ENCODE data around the gene TMEM187. TPM values are rescaled to one million over a fixed set of nuclear protein-coding genes. Genes with fewer than 3 reads are reported as not detected.

Gene TMEM187
- total RNA-seq, 1 donor from 2014 or later, result 7.1 TPM

DNA sequence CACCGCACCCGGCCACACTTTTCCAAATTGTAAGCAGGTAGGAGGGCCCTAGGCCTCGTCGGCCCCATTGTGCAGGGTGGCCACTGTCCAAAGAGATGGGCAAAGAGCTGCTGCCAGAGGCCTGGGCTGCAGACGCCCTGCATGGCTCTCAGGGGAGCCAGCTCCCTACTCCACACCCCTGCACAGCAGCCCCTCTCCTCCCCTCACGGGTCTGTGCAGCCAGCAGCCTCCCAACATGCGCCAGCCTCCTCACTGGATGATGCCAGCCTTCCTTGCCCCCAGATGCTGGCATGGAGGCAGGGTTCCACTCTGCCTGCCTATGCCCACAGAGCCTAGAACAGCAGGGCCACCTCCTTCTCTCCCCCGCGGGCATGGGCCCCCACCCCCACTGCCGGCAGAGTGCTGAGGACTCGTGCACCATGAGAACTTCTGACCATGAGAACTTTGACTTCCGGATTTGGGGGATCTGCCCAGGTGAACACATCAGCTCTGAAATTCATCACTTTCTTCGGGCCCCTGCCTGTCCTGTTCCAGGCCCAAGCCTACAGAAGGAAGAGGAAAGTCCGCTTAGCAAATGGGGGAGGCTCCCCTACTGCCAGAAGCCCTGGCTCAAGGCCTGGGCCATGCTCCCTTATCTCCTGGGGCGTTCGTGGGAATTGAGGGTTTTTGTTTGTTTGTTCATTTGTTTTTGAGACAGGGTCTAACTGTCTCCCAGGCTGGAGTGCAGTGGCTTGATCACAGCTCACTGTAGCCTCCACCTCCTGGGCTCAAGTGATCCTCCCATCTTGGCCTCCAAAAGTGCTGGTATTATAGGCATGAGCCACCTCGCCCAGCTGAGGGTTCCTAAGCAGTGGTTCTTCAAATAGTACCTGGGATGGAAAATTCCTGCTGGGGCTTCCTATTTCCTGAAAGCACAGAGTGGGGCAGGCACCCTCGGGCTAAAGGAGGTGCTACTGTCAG is 39.1 kb downstream of the TMEM187 start:
- DNase-seq (no peak), ATAC-seq (ENCODE audit: poor library complexity) (no peak)
- intact Hi-C loops (cut with DNase I), result no loop called here

DNA sequence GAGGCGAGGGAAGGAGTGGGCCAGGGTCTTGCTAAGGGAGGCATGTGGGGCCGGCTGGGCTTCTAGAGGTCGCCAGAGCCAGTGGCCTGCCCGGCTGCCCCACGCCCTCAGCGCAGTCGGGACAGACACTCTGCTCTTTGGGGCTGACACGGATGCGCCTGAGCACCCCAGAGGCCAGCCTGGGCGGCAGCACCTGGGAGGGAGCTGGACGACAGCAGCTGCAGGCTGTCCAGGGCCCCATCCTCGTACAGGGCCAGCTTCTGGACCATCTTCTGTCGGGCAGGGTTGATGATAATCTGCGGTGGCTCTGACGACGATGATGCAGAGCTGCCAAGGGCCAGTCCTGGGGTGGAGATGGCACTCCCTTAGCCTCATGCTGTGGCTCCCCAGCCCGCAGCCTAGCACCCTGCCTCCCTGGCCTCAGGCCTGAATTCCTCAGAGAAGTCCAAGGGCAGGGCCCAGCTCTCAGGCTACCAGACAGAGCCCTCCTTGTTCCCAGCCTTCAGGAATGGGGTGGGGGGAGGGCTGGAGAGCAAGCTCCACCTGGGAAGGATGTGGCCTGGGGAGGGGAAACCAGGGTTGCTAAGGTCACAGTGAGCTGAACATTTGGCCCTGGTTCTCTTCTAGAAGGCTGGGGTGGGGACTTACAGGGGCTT is 39.9 kb downstream of the TMEM187 start:
- intact Hi-C loops (cut with DNase I), result no loop called here
- ATAC-seq (ENCODE audit: poor library complexity), result no peak
- DNase-seq, result no peak

DNA sequence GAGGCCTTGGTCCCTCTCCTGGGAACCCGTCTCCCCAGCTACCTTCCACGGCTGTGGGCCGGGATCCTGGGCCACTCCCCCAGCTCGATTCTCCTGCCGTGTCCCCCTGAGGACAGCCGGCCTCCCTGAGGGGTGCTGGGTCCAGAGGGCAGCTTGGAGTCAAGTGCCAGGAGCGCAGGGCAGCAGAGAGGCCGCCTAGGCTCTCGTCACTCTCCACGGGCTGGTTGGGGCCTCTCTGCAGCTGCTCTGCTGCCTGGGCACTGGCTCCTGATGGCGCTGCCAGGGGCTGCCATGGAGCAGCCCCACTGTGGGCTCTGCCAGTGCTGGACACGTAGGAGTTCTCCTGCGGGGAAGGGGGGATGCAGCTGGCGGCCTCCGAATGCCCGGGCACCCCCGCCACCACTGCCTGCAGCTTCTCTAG is 40.5 kb downstream of the TMEM187 start:
- intact Hi-C loops (cut with DNase I), result no loop called here
- DNase-seq, result no peak
- no peak for ATAC-seq (ENCODE audit: poor library complexity)

DNA sequence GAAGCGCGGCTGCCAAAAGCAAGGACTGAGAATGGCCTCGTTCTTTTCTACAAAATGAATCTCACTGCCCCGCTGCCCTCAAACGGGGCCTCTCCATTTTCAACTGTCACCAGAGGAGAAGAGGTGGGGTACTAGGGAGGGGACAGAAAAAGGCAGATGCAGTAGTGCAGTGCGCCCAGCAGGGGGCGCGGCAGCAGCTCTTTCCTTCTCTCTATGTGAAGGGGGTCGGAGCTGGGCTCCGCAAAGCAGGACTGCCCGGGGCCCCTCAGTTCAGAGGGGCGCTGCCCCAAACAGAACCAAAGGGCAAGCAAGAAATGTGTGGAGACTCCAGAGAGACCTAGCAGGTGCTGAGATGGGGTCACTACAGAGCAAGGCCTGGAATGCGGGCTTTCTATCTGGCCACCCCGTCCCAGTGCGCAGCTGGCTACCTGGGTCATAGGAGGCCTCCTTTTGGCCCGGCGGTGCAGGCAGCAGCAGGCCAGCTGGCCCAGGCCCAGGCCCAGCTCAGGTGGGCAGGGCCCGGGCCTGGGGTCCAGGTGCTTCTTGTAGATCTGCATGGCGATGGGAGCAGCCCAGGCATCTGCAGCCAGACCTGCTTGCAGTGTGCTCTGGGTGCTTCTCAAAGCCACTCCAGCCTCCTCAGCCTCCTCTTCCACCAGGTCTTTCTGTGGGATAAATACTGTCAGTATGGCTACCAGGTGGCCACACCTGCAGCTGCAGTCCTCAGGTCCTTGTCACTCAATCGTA is 41.2 kb downstream of the TMEM187 start:
- intact Hi-C loops (cut with DNase I), result no loop called here
- DNase-seq (peak; percentile 59), ATAC-seq (ENCODE audit: poor library complexity) (peak; percentile 82)

DNA sequence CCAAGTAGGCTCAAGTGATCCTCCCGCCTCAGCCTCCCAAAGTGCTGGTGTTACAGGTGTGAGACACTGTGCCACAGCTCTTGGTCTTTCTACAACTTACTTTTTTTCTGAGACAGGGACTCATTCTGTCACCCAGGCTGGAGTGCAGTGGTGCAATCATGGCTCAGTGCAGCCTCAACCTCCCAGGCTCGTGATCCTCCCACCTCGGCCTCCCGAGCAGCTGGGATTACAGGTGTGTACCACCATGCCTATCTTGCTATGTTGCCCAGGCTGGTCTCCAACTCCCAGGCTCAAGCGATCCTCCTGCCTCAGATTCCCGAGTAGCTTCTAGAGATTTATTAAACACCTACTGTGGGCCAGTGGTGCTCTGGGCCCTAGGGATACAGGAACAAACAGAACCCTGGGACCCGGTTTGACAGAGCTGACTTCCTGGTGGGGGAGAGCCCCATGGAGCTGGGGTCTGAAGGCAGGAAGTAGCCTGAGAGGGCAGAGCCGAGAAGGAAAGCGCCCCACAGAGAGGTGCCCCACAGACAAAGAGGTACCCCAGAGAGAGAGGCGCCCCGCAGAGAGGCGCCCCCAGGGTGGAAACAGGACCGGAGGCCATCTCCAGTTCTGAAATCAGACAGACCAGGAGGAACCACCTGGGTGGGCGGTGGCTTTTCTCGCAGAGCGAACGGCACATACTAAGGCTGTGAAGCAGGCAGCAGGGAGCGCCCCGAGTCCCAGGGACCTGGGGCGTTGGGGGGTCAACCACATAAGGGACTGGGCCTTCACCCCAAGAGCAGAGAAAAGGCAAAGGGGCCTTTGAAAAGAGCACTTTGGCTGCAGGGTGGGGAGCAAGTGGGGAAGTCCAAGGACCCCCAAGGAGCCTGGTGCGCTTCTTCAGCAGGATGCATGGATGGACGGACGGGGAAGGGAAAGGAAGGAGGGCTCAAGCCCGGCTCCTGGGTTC is 42.2 kb downstream of the TMEM187 start:
- DNase-seq (no peak), ATAC-seq (ENCODE audit: poor library complexity) (no peak)
- intact Hi-C loops (cut with DNase I), result loop anchor here (5.0 kb wide), 1 partner anchor 38 kb away; no protein-coding TSS in a partner anchor

DNA sequence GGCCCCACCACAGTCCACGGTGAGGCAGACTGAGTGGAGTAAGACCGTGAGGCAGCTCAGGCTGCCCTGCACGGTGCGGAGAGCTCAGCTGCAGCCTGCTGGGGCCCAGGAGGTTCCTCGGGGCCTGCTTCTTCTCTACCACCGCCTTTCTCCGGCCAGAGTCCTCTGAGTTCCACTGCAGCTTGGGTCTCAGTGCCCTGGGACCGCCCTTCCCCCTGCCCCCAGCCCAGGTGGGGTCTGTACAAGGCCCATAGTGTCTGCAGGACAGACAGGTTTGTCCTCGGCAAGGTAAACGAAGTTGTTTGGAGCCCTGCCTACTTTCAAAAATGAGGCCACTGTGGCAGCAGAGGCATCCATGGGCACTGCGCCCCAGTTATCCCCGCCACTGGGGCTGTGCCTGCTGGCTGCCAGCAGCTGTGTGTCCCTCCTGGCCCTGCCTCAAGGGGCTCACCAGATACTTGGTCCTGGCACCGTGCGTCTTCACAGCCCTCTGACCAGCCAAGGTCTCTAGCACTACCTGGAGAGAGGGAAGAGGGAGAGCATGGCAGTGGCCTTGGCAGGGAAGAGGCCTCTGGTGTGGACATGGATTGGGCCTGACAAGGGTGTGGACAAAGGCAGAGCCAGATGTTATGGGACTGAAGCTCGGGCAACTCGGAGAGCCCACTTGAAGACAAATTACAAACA is 43.2 kb downstream of the TMEM187 start:
- intact Hi-C loops (cut with DNase I), result loop anchor here (5.0 kb wide), 1 partner anchor 37 kb away; no protein-coding TSS in a partner anchor
- DNase-seq (no peak), ATAC-seq (ENCODE audit: poor library complexity) (no peak)

DNA sequence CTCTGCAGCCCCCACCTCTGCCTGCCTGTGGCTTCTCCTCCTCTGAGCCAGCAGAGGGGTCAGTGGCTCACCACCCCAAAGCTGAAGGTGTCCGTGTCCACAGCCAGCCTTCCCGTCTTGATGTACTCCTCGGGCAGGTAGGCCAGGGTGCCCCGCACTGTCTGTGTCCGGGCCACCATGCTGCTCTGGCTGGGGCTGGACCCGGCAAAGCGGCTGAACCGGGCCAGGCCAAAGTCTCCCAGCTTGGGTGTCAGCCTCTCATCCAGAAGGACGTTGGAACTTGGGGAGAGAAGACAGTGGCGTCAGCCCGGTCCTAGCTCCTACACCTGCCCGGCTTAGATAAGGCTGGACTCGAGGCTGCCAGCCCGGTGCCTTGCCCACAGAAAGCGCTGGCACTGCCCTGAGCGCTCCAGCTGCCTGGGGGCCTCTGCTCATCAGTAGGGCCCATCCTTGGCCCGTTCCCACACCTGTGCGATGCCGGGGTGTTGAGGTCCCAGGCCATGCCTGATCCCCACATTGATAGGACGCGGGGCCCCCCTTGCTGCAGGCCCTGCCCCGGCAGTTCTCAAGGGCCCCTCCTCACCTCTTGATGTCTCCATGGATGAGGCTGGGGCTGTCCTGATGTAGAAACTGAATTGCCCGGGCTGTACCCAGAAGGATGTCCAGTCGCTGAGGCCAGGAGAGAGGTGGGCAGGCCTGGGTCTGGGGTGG is 44.0 kb downstream of the TMEM187 start:
- intact Hi-C loops (cut with DNase I), result loop anchor here (5.0 kb wide), 1 partner anchor 36 kb away; no protein-coding TSS in a partner anchor
- ATAC-seq (ENCODE audit: poor library complexity) (no peak), DNase-seq (no peak)

DNA sequence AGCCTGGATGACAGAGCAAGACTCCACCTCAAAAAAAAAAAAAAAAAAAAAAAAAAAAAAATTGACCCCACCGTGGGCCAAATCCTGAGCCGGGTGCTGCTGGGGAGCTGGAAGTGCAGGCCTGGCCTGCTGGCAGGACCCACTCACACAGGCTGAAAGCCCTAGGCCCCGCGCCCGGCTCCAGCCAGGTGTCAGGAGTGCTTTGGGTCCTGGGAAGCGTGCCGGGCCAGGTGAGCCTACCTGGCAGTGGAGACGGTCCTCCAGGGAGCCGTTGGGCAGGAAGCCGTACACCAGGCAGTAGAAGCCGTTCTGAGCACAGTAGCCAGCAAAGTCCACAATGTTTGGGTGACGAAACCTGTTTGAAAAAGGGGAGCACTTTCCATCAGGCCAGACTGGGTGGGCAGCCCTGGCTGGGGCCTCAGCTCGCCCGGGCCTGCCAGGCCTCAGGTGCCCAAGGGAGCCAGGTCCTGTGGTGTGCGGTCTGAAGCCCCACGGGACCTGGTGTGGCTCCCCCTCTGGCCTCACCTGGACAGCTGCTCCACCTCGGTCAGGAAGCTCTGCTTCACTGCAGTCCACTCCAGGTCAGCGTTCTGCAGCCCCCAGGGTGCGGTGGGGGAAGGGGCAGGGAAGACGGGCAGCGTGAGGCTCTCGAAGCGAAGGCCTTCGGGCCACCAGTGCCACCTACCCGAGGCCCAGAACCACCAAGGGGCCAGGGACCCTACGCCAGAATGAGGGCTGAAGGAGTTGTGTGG is 45.4 kb downstream of the TMEM187 start:
- intact Hi-C loops (cut with DNase I), result loop anchor here (5.0 kb wide), 1 partner anchor 34 kb away; no protein-coding TSS in a partner anchor
- DNase-seq (no peak), ATAC-seq (ENCODE audit: poor library complexity) (no peak)

DNA sequence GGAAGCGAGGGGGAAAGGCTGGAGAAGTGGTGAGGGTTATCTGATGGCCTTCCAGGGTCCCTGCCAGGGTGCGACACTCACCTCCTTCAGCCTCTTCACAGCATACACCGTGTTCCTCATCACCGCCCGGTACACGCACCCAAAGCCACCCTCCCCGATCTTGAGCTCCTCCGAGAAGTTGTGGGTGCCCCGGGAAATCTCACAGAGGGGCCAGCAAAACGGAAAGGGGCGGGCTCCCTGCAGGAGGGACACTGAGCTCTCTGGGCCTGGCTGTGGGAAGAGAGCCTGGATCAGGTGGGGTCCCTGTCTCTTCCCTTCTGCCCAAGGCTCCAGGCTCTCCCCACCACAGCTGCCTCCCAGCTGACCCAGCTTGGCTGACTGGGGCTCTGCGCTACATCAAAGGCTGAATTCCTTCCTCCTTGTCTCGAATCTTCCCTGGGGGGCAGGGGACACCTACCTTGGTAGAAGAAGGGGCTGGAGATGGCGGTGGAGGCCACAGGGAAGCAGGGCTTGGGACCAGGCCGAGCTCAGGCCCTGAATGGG is 46.0 kb downstream of the TMEM187 start:
- DNase-seq, result no peak
- no peak for ATAC-seq (ENCODE audit: poor library complexity)
- intact Hi-C loops (cut with DNase I), result loop anchor here (5.0 kb wide), 1 partner anchor 34 kb away; no protein-coding TSS in a partner anchor

DNA sequence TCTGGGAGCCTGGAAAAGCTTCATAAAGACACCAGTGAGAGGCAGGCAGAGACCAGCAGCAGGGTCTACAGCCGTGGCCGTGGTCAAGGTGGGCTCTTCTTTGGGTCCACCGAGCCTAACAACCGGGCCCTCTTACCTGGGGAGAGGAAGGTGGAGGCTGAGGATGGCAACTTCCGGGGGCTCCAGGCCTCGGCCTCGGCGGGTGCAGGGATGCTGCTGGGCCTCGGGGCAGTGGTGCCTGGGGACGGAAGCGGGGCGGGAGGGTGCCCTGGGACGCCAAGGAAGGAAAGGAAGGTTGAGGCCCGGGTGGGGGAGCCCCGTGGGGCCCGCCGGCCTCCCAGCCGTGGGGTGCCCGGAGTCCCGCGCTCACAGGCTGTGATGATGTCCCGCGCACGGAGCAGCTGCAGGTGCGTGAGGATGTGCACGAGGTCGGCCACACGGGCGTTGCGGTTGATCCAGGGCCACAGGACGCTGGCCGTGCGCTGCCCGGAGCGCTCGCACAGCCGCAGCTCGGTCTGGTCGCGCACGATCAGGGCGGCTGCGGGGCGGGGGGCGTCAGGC is 46.6 kb downstream of the TMEM187 start:
- ATAC-seq (ENCODE audit: poor library complexity), result no peak
- intact Hi-C loops (cut with DNase I), result loop anchor here (5.0 kb wide), 1 partner anchor 33 kb away; no protein-coding TSS in a partner anchor
- DNase-seq, result no peak

DNA sequence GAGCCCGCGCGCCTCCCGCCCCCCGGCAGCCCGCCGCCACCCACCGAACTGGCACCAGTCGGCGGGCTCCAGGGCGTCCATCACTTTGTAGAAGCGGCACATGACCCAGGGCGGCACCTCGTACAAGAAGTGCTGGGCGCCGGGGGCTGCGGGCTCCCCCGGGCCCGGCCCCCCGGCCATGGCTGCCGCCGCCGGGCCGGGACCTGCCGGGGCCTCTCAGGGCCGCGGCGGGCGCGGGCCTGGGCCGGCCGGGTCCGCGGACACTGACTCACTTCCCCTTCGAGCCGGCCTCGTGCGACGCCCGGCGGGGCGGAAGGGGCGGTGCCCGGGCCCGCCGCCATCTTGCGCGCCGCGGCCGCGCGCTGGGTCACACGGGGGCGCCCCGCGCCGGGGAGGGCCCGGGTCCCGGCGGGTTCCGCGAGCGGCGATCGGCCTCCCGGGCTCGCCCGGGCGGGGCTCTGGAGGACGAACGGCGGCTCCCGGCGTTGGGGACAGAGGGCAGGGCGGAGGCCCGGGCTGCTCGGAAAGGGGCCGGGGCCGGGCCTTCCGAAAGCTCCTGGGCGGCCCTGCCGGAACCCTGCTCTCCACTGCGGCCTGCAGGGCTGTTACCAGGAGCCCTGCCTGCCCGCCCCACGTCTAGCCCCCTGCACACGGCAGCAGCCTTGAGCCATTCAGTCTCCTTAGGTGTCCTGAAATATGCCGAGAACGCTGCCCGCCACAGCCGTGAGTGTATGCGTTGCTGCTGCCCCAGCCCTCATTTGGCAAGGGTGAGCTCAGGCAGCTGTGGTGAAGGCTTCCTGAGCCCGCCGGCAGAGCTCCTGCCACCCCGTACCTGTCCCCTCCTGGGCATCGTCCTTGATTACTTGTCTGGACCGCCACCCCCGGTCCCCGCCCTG is 47.3 kb downstream of the TMEM187 start, which contains the start of gene IRAK1:
Gene IRAK1, minus strand, starts transcription at position 270 of the 896 bp plus-strand sequence. Its CDS starts 90 bp downstream, at position 180.
- ATAC-seq (ENCODE audit: poor library complexity) (peak; percentile 89), DNase-seq (peak; percentile 75)
- intact Hi-C loops (cut with DNase I), result loop anchor here (5.0 kb wide), 1 partner anchor 32 kb away; no protein-coding TSS in a partner anchor

DNA sequence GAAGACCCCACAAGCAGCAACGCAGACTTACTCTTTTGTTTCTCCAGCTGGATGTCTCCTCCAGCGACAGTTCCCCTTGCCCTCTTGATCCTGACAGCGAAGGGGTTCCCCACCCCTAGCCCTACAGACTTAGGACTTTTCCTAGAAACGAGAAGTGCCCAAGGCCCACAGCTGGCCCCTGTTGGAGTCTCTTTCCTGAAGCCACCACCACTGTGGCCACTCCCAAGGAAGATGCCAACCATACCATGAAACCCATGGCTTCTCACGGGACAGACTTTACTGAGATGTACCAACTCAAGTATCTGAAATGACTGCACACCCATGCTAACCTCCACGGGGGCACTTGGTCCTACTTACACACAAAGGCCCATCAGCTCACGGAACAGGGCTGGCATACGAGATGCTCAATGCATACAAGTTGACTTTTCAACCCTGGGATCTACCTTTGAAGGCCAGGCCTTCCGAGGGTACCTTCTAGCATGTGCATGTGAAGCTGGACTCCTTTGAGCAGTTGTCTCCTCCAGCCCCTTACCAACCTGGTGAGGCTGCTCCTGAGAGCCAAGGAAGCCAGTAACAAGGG is 48.1 kb downstream of the TMEM187 start:
- intact Hi-C loops (cut with DNase I), result no loop called here
- ATAC-seq (ENCODE audit: poor library complexity), result peak; percentile 7

DNA sequence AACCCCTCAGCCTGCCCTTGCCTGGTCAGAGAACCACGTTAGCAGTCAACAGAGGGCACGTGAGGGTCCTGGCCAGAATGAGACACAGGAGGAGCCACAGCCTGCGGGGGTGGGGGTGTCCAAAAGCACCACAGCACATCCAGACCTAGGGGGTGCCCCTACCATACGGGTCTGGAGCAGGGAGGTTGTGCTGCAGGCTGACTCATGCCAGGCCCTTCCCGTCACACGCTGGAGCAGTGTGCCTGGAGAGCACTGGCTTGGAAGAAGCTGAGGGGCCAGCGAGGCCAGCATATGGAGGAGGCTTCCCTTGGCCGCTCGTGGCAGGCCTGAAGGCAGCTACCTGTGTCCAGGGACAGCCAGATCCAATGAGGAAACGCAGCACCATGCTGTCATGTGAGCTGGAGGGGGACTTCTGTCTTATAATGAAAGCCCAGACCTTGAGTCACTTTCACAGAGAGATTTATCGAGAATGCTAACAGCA is 48.6 kb downstream of the TMEM187 start:
- DNase-seq (no peak), ATAC-seq (ENCODE audit: poor library complexity) (no peak)
- intact Hi-C loops (cut with DNase I), result no loop called here

More for the DNA sequence above, 48.1 kb downstream of the TMEM187 start:
- no peak for DNase-seq

DNA sequence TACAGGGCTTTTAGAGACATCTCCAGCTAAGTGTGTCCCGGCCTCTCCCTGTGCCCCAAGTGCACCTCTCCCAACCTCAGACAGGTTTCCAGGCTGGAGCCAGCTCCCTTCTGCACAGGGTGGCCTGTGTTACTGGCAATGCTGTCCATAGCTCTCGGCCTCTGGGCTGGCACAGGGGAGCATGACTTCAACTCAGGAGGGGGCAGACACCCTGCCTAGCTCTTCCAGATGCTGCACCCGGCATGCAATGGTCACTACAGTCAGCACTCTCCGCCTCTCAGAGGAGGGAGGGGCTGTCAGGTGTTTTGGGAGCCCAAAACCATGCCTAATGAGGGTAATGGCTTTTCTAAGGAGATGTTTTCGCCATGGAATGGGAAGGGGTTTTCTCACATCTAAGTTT is 49.6 kb downstream of the TMEM187 start:
- intact Hi-C loops (cut with DNase I), result no loop called here
- no peak for ATAC-seq (ENCODE audit: poor library complexity)

More for the DNA sequence above, 49.6 kb downstream of the TMEM187 start:
- no peak for DNase-seq

All from Right ventricle myocardium superior (tissue), 1 donor.